GM11168 (cell line): ENCODE data around the gene FUT7.

Experiments used
- in situ Hi-C: fragments of 300-500 bp; cut with MboI; formaldehyde crosslinking; loops from one replicate; pipeline ENCODE4 v1.12.0; 2022; ENCODE audit warnings: low sequenced_read_pairs; ENCODE audit not compliant: unreplicated experiment

Gene FUT7

DNA sequence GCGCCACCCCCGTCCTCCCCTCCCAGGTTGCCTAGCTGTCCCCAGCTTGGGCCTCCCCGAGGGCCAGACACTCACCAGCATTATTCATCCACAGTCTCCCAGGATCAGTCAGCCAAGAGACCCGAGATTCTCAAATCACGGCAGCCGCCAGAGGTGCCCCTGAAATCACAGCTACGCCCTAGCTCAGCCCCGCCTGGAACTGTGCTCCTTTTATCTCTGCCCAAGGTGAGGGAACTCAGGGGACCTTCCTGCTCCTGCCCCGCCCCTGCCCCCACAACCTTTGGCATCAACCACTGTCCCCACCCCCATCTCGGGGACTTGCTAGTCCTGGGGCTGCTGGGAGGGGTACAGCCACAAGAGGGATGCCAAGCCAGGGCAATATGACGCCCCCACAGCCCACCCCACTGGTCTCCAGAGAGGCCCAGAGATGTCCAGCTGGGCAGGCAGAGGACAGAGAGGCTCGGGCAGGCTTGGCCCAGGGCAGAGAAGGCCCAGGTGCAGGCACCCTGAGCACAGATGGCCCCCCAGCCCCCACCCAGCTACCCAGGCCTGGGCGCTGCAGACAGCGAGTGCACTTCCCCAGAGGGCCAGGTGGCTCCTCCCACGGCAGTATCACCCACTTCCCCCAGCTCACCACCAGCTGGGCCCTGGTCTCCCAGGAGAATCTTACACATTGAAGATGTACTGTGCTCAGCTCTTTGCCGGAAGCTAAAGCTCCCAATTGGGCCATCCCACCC, at the start of gene FUT7:
Gene FUT7 (minus strand): TSS at position 185 of the 737 bp plus-strand sequence. CDS start 97 bp downstream, at position 88.
- in situ Hi-C loops: loop anchor here (10.0 kb wide), 1 partner anchor 247 kb away; no protein-coding TSS in a partner anchor

DNA sequence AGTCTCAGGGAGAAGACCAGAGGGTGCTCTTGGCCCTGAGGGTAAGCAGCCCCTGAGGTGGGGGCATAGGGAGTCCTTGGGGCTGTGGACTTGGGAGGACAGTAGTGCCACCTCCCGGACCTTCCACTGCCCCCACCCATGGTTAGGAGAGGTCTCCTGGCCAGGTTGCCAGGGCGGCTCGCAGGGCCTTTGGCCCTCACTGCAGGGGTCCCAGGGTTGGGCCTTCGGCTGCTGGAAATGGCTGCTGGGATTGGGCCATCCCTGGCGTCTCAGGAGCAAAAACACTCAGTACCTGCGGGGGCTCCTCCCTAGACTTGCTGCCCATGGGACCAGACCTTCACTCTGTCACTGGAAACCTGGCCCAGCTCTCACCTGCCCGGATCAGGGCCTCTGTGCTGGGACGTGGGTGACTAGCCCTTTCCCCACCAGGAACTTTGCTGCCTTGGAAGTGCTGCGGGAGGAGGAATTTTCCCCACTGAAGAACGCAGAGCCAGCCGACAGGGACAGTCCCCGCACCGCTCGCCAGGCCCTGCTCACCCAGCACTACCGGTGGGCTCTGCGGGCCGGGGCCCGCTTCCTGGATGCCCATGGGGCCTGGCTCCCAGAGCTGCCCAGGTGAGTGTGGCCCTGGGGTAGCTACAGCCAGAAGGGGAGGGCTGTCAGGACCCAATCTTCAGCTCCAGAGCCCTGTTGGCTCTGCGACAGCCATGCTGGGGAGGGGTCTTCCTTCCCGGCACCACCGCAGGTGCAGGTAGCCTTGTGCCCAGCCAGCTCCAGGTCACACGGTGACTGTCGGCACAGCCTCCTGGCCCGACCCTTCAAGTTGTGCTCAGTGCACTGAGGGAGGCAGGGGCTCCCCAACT, 48.6 kb upstream of the FUT7 start:
- in situ Hi-C loops: no loop called here

DNA sequence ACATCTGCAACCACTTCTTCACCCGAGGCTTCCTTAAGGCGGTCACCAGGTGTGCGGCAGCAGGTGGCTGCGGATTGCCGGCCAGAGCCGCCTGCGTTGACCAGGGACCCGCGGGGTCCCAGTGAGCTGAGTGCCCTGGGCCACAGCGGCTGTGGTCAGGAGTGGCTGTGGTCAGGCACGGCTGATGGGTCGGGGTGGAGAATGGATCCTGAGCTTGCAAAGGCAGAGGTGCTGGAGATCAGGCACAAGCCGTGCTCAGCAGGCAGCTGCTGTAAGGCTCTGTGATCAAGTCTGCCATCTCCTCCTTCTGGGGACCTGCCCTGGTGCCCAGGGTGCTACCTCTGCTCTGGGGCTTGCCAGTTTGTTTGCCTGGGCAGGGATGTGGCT, 47.5 kb upstream of the FUT7 start:
- in situ Hi-C loops: no loop called here

- in situ Hi-C loops: no loop called here
Observed at GRCh38 chr9:137078701-137079400, 47.0 kb upstream of the FUT7 start.

DNA sequence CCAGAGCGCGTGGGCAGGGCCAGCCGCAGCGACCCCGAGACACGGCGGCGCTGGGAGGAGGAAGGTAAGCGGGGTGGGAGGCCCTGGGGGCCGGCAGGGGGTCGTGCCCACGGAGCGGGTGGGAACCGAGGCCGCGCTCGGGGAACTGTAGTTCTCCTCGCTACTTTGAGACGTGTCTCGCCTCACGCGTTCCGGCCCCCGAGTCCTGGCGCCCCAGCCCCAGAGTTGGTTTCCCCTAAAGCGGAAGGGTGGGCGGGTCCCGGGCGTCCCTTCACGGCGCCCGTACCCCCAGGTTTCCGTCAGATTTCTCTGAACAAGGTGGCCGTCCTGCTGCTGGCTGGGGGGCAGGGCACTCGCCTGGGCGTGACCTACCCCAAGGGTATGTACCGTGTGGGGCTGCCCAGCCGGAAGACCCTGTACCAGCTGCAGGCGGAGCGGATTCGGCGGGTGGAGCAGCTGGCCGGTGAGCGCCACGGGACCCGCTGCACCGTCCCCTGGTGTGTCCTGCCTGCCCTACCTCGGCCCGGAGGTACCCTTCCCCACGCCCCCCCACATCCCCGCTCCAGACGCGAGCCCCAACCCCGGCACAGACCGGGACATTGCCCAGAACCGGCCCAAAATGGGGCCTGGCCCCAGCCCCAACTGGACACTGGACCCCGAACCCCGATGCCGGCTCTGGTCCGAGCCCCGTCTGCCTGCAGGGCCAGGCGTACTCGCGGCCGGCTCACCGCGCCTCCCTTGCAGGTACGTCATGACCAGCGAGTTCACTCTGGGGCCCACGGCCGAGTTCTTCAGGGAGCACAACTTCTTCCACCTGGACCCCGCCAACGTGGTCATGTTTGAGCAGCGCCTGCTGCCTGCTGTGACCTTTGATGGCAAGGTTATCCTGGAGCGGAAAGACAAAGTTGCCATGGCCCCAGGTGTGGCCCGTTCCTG, 46.1 kb upstream of the FUT7 start:
- in situ Hi-C loops: no loop called here

- in situ Hi-C loops: no loop called here
Observed at GRCh38 chr9:137077010-137077747, 45.3 kb upstream of the FUT7 start, which contains the start of gene UAP1L1. UAP1L1 (plus strand) TSS chr9:137077517; CDS start chr9:137077533, 16 bp downstream.

DNA sequence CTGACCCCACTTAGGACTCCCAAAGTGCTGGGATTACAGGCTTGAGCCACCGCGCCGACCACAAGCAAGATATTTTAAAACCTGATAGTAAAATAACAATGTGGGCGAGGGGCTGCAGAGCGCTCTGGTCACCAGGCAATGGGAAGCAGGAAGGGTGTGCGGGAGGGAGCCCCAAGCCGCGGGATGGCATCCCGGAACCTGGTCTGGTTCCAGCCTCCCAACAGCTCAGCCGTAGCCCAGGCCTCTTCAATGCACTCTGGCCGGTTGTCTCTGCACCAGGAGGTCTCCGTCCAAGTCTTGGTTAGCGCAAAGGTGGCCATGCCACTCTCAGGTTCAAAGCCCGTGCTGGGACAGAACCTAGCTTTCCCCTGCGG, 44.7 kb upstream of the FUT7 start:
- in situ Hi-C loops: no loop called here

DNA sequence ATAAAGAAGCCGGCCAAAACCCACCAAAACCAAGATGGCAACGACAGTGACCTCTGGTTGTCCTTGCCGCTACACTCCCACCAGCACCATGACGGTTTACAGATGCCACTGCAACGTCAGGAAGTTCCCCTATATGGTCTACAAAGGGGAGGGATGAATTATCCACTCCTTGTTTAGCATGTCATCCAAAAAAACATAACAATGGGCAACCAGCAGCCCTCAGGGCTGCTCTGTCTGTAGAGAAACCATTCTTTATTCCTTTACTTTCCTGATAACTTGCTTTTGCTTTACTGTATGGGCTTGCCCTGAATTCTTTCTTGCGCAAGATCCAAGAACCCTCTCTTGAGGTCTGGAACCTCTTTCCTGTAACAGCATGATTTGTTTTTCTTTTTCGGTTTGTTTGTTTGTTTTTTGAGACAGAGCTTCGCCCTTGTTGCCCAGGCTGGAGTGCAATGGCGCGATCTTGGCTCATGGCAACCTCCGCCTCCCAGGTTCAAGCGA, 43.4 kb upstream of the FUT7 start:
- in situ Hi-C loops: no loop called here

DNA sequence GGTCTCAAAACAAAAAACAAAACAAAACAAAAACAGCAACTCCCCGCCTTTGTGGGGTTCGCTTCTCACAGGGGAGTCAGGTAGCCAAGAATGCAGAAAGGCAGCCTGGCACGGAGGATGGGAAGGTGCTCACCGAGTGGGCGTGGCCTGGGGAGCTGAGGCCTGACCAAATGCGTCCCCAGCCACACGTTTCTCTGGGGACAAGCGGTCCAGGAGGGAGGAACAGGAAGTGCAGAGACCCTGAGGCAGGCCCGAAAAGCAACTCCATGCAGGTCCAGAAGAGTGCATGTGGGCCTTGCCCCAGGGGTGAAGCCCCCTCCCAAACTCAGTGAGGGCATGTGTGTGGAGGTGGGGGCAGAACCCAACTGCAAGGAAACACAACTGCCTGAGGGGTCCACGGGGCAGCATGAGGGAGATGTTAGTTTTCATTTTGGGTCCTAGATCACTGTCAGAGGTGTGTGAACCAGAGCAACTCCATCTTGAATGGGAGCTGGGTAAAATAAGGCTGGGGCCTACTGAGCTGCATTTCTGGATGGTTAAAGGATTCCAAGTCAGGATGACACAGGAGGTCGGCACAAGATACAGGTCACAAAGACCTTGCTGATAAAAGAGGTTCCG, 42.9 kb upstream of the FUT7 start:
- in situ Hi-C loops: no loop called here

- in situ Hi-C loops: no loop called here
Observed at GRCh38 chr9:137073992-137074399, 42.1 kb upstream of the FUT7 start.

- in situ Hi-C loops: no loop called here
Observed at GRCh38 chr9:137071282-137071681, 39.4 kb upstream of the FUT7 start.

GRCh38 chr9:137070906-137071275, 39.0 kb upstream of the FUT7 start:
- in situ Hi-C loops: no loop called here

DNA sequence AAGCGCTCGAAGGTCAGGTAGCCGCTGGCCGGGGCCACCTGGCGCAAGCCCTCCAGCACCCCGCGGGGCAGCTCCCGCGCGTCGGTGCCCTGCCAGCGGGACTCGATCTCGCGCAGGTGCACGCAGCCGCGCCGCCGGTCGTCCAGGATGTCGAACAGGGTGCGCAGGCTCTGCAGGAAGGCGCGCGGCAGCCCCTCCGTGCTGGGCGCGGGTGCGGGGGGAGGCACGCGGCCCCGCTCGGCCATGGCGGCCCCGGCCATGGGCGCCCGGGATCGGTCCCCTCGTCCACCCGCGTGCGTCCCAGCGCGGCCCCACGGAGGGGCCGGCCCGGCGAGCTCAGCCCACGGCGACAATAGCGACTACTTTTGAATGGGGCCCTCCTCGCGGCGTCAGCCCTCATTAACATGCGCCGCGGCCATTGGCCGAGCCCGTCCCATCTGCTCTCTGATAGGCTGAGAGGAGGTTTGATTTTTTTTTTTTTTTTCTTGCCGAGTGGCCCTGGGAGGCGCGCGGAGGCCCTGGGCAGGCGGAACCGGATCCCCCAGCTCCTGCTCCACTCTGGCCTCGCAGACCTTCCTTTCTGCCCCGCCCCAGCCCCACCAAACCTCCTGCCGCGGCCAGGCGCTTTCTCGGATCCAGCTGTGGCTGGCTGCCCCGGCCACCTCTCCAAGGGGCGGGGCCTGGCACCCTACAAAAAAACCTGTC, 38.5 kb upstream of the FUT7 start, which contains the start of gene SAPCD2:
Gene SAPCD2 (minus strand): TSS at position 357 of the 705 bp plus-strand sequence. CDS start 97 bp downstream, at position 260.
- in situ Hi-C loops: no loop called here

DNA sequence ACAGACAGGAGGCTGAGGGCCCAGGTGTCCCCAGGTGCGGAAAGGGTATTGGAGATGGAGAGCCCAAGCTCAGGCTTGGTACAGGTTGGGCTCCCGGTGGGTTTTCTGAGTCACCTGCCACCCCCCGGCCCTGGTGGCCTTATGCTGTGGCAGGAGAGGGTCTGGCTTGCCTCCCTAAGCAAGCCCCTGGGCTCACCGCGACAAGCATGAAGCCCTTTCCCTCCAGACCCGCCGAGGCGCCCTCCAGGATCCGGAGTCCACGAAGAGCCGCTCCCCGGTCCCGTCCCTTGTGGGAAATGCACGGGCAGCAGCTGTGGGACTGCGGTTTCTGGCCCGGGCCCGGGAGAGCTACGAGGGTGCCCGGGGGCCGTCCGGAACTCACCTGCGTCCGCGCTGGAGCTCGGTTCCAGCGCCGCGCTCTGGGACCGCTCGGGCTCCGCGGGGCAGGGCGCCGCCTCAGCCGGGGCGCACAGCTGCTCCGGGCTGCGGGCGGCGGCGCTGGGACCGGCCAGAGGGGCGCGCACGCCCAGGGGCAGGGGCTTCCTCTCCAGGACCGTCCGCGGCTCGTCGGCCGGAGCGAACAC, 37.7 kb upstream of the FUT7 start:
- in situ Hi-C loops: no loop called here

- in situ Hi-C loops: no loop called here
Observed at GRCh38 chr9:137068539-137069507, 36.9 kb upstream of the FUT7 start.

- in situ Hi-C loops: no loop called here
Observed at GRCh38 chr9:137067860-137068538, 36.1 kb upstream of the FUT7 start.
